Endothelial cell of hepatic sinusoid (primary cell): ENCODE measurements around the gene RFK.

Experiments used
- in situ Hi-C: cut with HindIII; loops from 2 replicates; pipeline ENCODE4 v1.10.0; 2017; ENCODE audit warnings: low sequenced_read_pairs

RFK gene

GRCh38 chr9:76341616-76342015, 52.6 kb downstream of the RFK start:
- in situ Hi-C loops: no loop called here

DNA sequence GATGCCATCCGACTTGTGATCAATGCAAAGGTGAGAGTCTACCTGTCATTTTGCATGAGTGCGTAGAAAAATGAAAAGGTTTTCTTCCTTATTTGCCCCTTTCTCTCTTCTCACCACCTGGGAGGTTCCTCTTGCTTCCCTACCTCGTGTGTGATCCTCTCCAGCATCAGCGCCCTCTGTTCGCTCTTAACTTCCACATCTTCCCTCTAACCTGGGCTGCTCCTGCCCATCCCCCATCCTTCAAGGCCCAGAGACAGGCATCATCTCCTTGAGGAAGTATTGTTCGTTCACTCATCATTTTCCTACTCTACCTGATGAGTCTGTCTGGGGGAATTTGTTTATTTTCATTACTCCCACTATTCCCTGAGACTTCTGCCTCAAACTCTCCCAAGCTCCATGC, 55.8 kb downstream of the RFK start:
- in situ Hi-C loops: loop anchor here (5.0 kb wide), 1 partner anchor 34 kb away; no protein-coding TSS in a partner anchor

- in situ Hi-C loops: loop anchor here (5.0 kb wide), 1 partner anchor 36 kb away; no protein-coding TSS in a partner anchor
These were observed 58.2 kb downstream of the RFK start for GRCh38 chr9:76336027-76336426.
